Lower leg skin (tissue), 4 donors: ENCODE results near the gene RPH3AL. TPM values are rescaled to one million over a fixed set of nuclear protein-coding genes. Genes with fewer than 3 reads are reported as not detected.

Source experiments
- DNase-seq, 2 donors: peaks; one replicate each; pipeline ENCODE4 v3.0.0-alpha.2; 2019; ENCODE audit warnings: low spot score in 2 of 2
- H3K4me3 ChIP-seq: fragments of 200-600 bp; sonication (generic); 2 replicates; pipeline ENCODE4 v1.5.1; 2017; ENCODE audit warnings: mild to moderate bottlenecking, low read depth; ENCODE audit not compliant: poor library complexity, severe bottlenecking
- CTCF ChIP-seq, 3 donors: fragments of 450-650 bp; IDR thresholded peaks; one replicate each; pipeline ENCODE4 v1.5.1; 2016; ENCODE audit warnings: antibody characterized with exemption in 3 of 3, mild to moderate bottlenecking in 3 of 3, moderate library complexity in 2 of 3
- POLR2A ChIP-seq, 2 donors: fragments of 450-650 bp; IDR thresholded peaks; one replicate each; pipeline ENCODE4 v1.6.1; 2016 to 2017; ENCODE audit warnings: antibody characterized with exemption in 2 of 2, mild to moderate bottlenecking in 1 of 2, moderate library complexity in 1 of 2
- WGBS, 2 donors: methylation state at CpG; one replicate each; pipeline ENCODE4 v1.1.5; 2018; 5-methylcytosine and 5-hydroxymethylcytosine counted together
- intact Hi-C: fragments of 100-400 bp; cut with DNase I; formaldehyde crosslinking; loops from one replicate; pipeline ENCODE4 v1.15.0; 2023; ENCODE audit warnings: low total_unique reads
- total RNA-seq, 4 donors: library from RNA; depleted of rRNA; stranded (reverse); fragments of >200 nt; gene quantifications; one replicate each; pipeline ENCODE4 v1.1.0, GENCODE V29; 2016

Gene RPH3AL
- total RNA-seq, 4 donors from 2014 or later = 8.6 to 22.9 (median 15.9) TPM

- 89 to 90% methylated on average over 3 to 4 of the region's 4 CpGs for WGBS, 2 donors
- no peak overlapping the region for H3K4me3 ChIP-seq
- TF ChIP-seq POLR2A (IDR thresholded peaks at IDR 0.05) (no peak), CTCF (IDR thresholded peaks at IDR 0.05) (no peak)
- peak in 1 of 2 donors; percentile 80 for DNase-seq
- intact Hi-C loops = no loop called here
Observed at GRCh38 chr17:340074-340473, 12.5 kb downstream of the RPH3AL start.

DNA sequence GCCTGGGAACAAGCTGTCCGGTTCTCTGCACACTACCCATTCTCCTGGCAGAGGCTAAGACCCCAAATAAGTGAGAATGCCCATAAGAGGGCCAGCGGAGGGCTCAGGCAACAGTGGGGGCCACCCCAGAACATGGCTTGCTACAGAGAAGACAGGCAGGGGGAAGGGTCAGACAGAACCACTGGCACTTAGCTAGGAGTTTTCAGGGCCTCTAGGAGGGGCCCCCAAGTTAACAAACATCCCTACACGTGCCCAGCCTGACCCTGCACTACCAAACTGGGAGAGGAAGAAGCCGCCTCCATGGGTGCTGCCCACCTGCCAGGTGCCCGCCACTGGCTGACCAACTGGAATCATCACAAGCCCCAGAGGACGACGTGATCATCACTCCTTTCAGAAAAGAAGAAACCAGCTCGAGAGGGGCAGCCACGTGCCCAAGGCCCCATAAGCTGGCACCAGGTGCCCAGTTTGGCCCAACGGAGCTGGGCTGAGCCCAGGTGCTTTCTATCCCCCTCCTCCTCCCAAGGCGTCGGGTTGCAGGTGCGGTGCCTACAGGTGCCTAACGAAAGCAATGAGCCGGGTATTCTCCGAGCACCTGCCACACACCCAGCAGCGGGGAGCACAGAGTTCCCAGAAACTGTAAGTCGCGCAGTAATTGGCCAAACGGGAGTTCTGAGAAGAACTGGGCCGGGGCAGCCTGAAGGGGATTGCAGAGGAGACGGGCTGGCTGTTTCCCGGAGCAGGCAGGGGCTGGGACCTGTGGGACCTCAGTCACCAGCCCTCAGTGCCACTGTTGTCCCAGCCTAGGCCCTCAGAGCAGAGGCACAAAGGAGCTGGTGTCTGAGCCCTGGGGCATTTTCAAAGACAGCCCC lies 13.2 kb downstream of the RPH3AL start:
- WGBS, 2 donors = 74 to 84% methylated on average over 19 to 23 of the region's 23 CpGs
- DNase-seq = peak in 1 of 2 donors; percentile 79
- no peak overlapping the region for H3K4me3 ChIP-seq
- TF ChIP-seq POLR2A (IDR thresholded peaks at IDR 0.05) = no peak
- no peak for TF ChIP-seq CTCF (IDR thresholded peaks at IDR 0.05)
- intact Hi-C loops = no loop called here

- WGBS, 2 donors = 67% methylated on average over 19 of the region's 19 CpGs
- peak in 1 of 2 donors; percentile 86 for DNase-seq
- TF ChIP-seq POLR2A (IDR thresholded peaks at IDR 0.05) (no peak), CTCF (IDR thresholded peaks at IDR 0.05) (no peak)
- intact Hi-C loops = no loop called here
- H3K4me3 ChIP-seq = no peak overlapping the region
Observed at GRCh38 chr17:338442-339192, 14.0 kb downstream of the RPH3AL start.

- intact Hi-C loops = no loop called here
- TF ChIP-seq POLR2A (IDR thresholded peaks at IDR 0.05) (no peak), CTCF (IDR thresholded peaks at IDR 0.05) (no peak)
- peak in 1 of 2 donors; percentile 80 for DNase-seq
- 79 to 91% methylated on average over 7 of the region's 7 CpGs for WGBS, 2 donors
- no peak overlapping the region for H3K4me3 ChIP-seq
Observed at GRCh38 chr17:337866-338265, 14.7 kb downstream of the RPH3AL start.

DNA sequence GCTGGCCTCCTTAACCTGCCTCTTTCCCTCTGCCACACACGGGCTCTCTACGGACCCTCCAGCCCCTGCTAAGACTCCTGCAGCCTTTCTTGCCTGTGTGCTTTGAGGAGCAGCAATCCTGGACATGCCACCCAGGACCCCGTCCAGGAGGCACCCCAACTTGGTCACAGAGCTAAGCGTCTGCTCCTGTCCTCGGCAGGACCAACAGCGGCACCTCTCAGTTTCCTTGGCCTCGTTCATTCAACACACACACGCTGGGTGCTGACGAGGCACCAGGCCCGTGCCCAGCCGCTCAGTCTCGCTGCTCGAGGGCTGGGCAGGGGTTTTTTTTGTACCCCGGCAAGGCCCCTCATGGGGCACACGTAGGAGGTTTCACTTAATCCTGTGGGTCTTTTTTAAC lies 15.2 kb downstream of the RPH3AL start:
- peak in 1 of 2 donors; percentile 81 for DNase-seq
- intact Hi-C loops = no loop called here
- 91 to 96% methylated on average over 15 of the region's 15 CpGs for WGBS, 2 donors
- H3K4me3 ChIP-seq = no peak overlapping the region
- TF ChIP-seq POLR2A (IDR thresholded peaks at IDR 0.05) (no peak), CTCF (IDR thresholded peaks at IDR 0.05) (no peak)
